HG03025 (cell line): ENCODE measurements around the gene FXYD5.
"Not testable (repeated sequence)": the region's sequence is repeated elsewhere in the genome, so short reads cannot be mapped to it uniquely, and the experiment has no call there.

Source experiments
- ATAC-seq: cut with Tn5 transposase; IDR thresholded peaks from one replicate; pipeline ENCODE4 v1.9.1; 2021; ENCODE audit warnings: mild to moderate bottlenecking, moderate library complexity; ENCODE audit not compliant: unreplicated experiment, low FRiP score

FXYD5 gene

DNA sequence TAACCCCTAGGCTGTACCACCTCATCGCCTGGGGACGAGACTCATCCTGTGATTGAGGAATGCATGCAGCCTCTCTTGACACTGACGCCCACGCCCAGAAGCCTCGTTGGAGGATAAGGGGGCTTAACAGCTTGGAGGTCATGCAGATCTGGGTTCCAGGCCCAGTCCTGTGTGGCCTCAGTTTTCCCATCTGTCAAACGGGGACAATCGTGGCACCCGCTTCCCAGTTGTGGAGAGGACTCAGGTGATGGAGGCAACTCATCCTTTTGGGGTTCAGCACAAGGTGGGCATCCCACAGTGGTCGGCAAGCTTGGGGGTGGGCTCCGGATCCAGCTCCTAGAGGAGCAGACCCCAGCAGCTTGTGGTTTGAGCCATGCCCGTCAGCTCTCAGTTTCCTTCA lies 18.3 kb upstream of the FXYD5 start:
- no peak for ATAC-seq

DNA sequence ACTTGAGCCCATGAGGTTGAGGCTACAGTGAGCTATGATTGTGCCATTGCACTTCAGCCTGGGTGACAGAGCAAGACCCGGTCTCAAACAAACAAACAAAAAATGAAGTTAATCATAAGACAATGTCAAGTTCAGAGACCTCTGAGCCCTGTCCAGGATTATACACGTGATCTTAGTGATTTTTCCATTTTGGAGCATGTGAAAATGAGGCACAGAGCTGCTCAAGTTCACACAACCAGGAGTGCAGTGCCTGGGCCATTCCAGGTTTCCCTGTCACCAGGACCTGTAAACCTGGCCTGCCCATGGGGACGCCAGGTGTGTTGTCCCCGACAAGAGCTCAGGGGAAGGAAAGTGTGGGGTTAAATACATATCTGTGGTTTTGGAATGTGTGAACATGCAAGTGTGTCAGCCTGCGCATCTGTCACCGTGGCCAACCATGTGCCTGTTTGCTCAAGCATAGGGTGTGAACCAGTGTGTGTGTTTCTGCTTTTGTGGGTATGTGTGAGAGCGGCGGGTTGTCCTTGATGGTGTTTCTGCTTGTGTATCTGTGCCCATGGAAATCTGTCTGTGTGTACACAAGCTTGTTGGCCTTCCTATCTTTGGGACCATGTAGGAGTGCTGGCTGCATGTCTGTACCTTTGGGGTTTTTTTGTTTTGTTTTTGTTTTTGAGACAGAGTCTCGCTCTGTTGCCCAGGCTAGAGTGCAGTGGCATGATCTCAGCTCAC lies 17.4 kb upstream of the FXYD5 start:
- no peak for ATAC-seq

DNA sequence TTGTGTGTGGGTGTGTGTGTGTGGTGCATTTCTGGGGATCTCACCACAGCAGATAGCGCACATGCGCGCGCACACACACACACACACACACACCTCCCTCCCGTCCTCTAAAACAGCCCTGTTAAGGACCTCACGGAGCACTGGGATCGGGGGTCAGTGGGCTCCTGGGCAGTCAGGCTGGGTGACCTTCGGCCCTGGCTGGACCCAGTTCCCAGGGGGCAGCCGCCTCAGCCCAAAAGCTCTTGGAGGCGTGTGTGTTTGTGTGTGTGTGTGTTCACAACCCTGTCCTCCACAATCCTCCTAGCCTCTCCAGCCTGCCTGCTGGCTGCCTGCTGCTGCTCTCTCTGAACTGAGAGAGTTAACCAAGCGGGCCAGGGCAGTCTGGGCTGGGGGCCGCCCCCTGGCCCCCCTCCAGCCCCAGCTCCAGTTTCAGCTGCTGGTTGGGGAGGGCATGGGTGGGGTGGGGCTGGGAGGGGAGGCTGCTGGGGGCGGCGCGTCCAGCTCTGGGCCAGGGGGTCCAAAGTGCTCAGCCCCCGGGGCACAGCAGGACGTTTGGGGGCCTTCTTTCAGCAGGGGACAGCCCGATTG lies 16.1 kb upstream of the FXYD5 start, which contains the start of gene FXYD1:
FXYD1 (plus strand) TSS at position 520 of the 588 bp plus-strand sequence. CDS start 1,256 bp downstream, outside the sequence.
- ATAC-seq = no peak

DNA sequence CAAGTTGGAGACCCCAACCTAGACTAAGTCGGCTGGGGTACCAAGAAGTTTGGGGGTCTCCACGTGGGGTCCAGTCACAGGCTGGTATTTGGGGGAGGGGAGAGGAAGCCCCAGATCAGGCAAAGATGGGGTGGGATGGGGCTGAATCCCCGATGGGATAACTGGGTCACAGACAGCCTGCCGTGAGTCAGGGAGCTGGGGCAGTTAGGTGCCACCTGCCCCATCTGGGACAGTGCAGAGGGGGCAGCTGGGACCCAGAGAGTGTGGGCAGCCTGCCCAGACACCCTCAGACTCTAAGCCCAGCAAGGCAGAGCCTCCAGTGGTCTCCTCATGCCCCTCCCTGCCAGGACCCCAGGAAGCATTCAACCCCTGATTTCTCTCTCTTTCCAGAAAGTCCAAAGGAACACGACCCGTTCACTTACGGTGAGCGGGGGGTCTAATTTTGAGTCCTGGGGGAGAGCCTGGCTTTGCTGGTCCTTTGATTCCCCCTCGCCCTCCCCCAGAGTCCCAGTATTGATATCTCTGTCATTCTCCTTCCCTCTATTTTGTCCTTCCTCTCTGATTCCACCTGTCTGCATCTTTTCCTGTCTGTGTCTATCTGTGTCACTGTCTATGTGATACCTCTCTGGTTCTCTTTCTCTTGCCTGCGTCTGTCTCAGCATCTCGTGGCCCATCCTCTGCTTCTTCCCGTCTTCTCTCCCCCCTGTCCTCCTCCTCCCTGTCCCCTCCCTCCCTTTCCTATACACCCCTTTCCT lies 14.2 kb upstream of the FXYD5 start:
- ATAC-seq = no peak

DNA sequence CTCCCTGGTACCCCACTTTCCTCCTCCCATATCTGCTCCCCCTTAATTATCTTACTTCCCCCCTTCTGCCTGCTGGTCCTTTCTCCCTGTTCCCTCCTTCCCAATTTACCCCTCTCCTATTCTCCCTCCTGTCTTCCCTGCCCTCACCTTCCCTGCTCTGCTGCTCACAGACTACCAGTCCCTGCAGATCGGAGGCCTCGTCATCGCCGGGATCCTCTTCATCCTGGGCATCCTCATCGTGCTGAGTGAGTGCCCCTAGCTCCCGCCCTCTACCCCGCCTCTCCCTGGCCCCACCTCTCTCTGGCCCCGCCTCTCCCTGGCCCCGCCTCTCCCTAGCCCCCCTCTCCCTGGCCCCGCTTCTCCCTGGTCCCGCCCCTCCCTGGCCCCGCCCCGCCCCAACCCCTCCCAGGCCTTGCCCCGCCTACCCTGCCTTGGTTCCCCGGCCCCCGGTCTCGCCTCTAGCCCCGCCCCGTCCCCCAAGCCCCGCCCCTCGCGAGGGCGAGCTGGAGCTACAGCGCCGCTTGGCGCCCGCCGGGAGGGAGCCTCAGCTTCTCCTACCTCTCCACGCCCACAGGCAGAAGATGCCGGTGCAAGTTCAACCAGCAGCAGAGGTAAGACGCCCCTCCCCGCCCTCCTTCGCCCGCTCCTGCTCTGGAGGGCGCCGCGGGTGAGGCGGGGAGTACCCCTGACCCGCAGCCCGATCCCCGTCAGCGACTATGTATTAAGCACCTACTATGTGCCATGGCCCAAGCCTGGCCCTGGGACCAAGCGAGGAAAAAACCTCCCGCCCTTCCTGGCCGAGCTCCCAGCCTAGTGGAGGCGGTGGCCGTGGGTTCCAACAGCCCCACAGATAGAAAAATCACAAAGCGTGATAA lies 13.3 kb upstream of the FXYD5 start:
- ATAC-seq = no peak

DNA sequence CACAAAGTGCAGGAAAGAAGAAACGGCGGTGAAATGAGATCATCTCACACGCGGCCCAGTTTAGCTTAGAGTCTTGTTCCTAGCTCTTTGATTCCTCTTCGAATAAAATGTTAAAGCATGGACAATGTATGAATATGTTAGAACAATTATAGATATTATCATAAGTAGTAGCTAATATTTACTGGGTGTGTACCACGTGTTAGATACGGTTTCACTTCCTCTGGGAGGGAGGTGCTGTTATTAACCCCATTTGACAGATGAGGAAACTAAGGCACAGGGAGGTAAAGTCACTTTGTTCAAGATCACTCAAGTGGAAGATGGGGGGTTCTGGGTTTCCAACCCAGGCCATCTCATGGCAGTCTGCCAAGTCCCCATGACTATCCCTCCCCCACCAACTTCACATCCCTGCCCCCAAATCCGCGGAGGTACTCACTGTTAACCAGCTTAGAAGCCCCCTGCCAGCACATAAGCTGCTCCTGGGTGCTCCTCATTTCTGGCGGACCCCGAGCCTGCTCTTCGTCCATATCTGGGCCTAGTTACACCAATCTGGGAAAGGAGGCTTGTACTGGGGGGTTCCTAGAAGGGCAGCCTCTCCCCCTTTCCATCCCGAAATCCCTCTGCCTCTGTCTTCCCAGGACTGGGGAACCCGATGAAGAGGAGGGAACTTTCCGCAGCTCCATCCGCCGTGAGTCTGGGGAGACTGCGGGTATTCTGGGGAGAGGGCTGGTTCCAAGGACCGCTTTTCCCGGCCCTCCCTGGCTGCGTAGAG lies 12.5 kb upstream of the FXYD5 start:
- ATAC-seq = no peak

DNA sequence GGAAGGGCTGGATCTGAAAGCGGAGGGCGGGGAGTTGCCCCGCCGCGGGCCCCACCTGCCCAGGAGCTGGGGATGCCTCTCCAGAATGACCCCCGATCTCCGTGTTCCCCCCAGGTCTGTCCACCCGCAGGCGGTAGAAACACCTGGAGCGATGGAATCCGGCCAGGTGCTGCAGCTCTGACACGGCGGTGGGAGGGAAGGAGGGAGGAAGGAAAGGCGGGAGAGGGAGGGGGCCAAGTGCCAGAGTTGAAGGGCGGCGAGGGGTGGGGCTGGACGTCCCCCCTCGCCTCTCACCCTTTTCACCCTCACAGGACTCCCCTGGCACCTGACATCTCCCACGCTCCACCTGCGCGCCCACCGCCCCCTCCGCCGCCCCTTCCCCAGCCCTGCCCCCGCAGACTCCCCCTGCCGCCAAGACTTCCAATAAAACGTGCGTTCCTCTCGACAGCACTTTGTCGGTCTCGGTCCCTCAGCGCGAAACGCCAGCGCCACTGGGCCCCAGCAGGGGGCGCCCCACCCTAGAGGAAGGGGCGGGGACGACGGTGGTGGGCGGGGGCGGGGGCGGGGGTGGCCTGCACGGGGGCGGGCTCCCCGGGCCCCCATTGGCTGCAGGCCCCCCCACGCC lies 11.8 kb upstream of the FXYD5 start:
- no peak for ATAC-seq

DNA sequence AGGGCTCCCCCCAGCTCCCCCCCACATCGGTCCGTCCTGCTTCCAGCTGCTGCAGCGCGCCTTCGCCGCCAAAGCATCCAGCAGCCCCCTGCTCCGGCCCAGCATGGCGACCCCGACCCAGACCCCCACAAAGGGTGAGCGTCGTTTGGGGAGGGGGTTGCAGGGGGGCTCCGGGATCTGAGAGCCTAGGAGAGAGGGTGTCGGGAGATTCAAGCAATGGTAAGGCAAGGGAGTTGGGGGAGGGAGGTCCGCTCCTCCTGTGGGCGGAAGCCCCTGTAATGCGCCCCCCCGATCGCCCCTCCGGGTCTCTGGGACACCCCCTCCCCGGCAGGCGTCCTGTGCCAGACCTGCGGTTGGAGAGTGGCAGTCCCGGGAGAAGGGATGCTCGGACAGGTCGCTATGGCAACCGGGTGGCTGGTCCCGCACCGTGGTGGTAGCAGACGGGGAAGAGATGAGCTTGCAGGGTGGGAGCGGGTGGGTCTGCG lies 11.3 kb upstream of the FXYD5 start, which contains the start of gene FXYD7:
FXYD7 (plus strand) TSS at position 25 of the 485 bp plus-strand sequence; CDS start at position 104, 79 bp downstream.
- no peak for ATAC-seq

DNA sequence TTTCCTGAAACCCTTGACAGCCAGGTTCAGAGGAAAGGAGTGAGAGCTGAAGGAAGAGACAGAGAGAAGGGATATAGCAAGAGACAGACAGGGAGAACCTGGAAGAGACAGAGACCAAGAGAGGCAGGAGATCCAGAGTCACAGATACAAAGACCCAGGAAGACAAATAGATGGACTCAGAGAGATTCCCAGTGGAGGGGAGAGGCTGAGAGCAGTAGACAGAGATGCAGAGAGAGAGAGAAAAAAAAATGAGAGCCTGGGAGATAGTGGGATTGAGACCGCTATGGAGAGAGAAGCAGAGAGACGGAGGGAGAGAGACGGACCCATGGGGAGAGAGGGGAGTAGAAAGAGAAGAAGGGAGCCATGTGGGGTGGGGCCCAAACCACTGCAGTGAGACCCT lies 10.7 kb upstream of the FXYD5 start:
- no peak for ATAC-seq

DNA sequence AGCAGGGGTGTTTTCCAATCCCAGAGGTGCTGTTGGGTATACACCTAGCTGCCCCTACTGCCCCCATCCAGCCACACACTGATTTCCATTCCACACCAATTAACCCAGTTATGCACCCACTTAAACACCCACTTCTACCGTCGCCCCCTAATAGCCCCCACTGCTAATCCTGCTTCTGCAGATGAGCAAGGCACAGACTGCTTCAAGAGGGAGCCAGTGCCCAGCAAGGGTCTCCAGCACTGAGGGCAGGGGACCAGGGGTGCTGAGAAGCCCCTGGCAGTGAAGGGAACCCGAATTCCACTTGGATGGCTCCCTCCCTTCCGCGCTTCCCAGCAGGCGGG lies 10.3 kb upstream of the FXYD5 start:
- no peak for ATAC-seq

DNA sequence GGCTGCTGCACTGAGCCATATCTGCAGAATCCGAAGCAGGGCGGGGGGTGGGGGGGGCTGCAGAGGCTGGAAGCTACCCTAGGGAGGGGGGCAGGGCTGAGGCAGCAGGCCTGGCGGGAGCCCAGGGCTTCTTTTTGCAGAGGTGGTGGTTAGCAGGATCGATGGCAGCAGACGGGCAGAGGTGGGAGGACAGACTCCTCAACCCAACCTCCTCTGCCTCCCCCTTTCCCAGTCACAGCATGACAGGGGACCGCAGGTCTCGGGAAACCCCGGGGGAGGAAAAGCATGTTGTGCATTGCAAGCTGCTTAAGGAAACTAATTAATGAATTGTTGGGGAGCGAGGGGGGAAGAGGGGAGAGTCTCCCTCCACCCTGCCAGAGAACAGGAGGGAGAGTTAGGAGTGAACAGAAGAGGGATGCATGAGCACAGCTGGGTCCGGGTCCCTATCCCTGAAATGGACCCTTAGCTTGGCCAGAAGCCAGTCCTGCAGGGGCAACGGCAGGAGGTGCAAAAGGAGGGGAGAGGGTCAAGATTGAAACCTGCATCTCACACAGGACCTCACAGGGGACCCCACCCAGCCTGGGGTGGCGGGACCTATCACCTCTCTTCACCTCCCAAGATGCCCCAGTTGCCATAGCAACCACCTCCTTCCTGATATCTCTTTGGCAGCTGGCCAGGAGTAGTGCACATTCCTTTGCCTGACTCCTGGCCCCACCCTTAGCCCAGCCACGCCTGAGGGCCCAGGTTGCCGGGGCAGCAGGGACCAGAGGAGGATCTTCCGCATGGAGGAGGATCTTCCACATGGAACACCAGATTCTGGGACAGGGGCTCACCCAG lies 9.7 kb upstream of the FXYD5 start:
- ATAC-seq = no peak

DNA sequence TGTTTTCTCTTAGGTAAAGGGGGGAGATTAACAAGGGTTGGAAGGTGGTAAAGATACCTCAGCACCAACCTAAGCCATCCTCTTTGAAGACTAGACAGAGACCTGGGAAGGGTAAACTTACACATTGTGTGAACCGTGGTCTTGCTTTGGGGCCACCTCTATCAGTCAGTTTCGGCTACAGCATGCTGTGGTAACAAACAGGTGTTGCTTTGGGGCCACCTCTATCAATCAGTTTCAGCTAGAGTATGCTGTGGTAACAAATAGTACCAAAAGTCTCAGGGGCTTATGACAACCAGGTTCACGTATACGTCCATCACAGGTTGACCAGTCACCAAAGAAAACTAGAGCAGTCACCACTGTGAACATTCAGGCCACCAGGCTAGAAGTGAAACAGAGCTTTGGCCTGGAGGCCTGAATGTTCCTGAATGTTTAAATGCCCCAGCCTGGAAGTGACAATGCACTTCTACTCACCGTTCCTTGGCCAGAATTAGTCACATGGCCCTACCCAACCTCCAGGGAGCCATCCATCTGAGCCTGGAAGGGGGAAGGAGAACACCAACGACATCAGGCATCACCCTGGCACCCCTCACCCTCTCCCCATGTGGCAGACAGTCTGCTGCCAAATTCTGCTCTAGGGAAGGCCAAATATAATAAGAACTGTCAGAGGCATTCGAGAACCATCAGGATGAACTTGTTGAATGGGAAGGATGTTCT lies 7.6 kb upstream of the FXYD5 start:
- no peak for ATAC-seq

DNA sequence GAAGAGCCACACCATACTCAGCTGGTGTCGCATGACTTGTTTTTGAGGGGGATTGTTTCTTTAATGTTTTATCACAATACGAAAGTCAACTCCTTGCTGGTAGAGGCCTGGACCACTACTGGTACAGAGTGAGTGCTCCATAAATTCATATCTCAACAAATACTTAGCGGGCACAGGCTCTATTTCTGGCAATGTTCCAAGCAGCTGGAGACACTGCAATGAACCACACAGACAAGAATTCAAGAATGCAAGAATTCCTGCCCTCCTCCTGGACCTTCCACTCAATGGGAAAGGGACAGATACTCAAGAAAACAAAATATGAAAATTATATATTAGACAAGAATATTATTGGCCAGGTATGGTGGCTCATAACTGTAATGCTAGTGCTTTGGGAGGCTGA lies 5.1 kb upstream of the FXYD5 start:
- no peak for ATAC-seq

DNA sequence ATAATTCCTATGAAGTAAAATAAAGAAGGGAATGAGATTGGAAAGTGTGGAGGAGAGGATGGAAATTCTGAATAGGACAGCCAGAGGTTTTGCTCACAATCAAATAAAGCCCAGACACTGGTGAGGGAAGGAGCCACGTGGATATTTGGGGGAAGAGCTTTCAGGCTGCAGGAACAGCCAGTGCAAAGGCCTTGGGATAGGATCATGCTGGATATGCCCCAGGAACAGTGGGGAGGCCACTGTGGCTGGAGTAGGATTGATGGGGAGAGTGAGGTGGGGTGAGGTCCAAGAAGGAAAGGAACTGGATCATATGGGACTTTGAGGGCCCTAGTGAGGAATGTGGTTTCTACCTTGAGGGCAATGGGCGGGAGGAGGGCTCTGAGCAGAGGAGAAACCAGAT lies 4.1 kb upstream of the FXYD5 start:
- ATAC-seq = no peak

DNA sequence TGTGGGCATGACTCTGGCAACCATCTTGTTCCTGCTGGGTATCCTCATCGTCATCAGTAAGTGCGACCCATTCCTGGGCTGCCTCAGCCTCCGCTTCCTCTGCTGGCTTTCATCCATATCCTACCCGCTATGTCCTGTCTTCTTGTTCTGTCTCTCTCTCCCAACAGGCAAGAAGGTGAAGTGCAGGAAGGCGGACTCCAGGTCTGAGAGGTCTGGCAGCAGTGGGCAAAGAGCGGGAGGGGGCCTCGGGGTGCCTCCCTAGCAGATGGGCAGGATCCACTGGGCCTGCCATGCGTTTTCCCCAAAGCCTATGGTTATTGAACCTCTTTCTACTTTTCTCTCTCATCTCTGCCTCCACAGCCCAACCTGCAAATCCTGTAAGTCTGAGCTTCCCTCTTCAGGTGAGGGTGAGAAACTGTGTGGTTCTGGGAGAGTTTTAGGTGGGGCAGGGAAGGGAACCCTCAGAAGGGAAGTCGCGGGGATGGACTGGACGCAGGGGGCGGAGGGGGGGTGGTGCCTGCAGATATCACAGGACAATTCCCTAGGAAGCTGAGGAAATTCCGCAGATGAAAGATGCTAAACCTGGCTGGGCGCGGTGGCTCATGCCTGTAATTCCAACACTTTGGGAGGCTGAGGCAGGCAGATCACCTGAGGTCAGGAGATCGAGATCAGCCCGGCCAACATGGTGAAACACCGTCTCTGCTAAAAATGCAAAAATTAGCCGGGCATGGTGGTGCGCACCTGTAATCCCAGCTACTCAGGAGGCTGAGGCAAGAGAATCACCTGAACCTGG lies 3.1 kb upstream of the FXYD5 start:
- ATAC-seq = no peak

DNA sequence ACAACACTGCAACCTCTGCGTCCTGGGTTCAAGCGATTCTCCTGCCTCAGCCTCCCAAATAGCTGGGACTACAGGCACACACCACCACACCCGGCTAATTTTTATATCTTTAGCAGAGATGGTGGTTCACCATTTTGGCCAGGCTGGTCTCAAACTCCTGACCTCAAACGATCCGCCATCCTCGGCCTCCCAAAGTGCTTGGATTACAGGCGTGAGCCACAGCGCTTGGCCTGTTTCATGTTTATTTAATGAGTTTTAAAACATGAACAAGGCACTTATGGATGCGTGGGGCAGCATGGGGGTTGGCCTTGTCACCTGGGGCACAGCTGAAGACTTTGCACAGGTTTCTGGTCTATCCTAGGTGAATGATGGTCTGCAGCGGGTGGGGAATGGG lies 1.4 kb upstream of the FXYD5 start:
- ATAC-seq = not testable (repeated sequence)
